Panc1 (cell line): ENCODE data around the gene TANGO2.
"Not testable (repeated sequence)": the region's sequence is repeated elsewhere in the genome, so short reads cannot be mapped to it uniquely, and the experiment has no call there.

Experiments used
- CTCF ChIP-seq: fragments of 450-650 bp; IDR thresholded peaks from 2 replicates; pipeline ENCODE4 v1.5.1; 2017; ENCODE audit warnings: mild to moderate bottlenecking
- POLR2AphosphoS5 ChIP-seq: IDR thresholded peaks from 2 replicates; pipeline ENCODE4 v1.6.1; 2012; ENCODE audit warnings: mild to moderate bottlenecking, low read depth, low read length, moderate library complexity
- REST ChIP-seq, 2 experiments: IDR thresholded peaks; 2 replicates each; pipeline ENCODE4 v1.6.1; 2011 to 2012; ENCODE audit warnings: low read depth in 2 of 2, control low read depth in 1 of 2, low read length in 1 of 2, mild to moderate bottlenecking in 1 of 2, moderate library complexity in 1 of 2; ENCODE audit not compliant: insufficient read depth in 1 of 2
- SIN3A ChIP-seq: IDR thresholded peaks from 2 replicates; pipeline ENCODE4 v1.6.1; 2012; ENCODE audit warnings: low read depth, mild to moderate bottlenecking, low read length, moderate library complexity, borderline replicate concordance; ENCODE audit not compliant: insufficient read depth
- TCF7L2 ChIP-seq: IDR thresholded peaks from 2 replicates; pipeline ENCODE4 v1.6.1; 2011; ENCODE audit warnings: mild to moderate bottlenecking, low read depth, low read length, inconsistent platforms

GRCh38 chr22:20067384-20067682 lies 46.4 kb downstream of the TANGO2 start:
- not testable (repeated sequence) for TF ChIP-seq CTCF; POLR2AphosphoS5; REST (IDR thresholded peaks at IDR 0.05; ENCODE audit: insufficient read depth in 1 of 2, low read depth in 2 of 2, low read length in 1 of 2); TCF7L2; SIN3A
